Measurements from ENCODE around the gene NFATC1. TPM values are rescaled to one million over a fixed set of nuclear protein-coding genes. Genes with fewer than 3 reads are reported as not detected.

NFATC1 gene
- total and polyA plus RNA-seq, 9 donors, result 7.0 to 17.1 (median 12.6) TPM

DNA sequence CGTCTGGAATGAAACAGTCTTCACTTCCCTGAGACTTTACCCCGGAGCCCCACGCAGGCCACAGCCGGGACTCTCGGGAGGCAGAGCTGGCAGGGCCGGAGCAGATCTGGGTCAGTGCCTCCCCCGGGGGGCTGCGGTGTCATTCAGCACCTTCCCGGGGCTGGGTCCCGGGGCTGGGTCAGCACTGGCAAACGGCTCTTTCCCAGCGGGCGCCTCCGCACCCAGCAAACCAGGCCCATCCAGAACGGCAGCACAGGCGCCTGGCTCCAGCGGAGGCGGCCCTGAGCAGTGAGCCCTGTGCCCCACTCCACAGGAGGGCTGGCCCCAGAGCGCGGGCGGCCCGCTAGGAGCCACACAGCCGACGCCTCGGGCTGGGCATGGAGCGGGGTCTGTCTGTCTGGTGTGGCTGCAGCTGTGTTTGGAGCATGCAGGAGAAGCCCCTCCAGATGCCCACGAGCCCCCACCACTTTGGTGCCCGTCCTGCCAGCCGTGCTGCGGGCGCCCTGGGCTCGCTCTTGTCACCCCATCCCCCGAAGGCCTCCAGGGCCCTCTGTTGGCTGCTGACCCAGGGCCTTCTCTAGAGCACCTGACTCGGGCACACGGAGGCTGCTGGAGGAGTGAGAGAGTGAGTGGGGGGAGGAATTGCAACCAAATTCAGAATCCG is 151.8 kb downstream of the NFATC1 start:
- no peak overlapping the region for H3K27ac ChIP-seq (ENCODE audit: low read length)
- 69% methylated on average over 28 of the region's 36 CpGs for WGBS (ENCODE audit: insufficient coverage)
- peaks cover 25% of the 10 kb centered on the region for H3K27me3 ChIP-seq (ENCODE audit: control insufficient read depth, insufficient read depth, low read length)
- DNase-seq, result no peak
- peaks cover 10% of the 10 kb centered on the region for H3K4me1 ChIP-seq (ENCODE audit: control insufficient read depth, insufficient read depth, low read length)
- H3K36me3 ChIP-seq (ENCODE audit: control insufficient read depth, insufficient read depth, low read length), result no peaks in the 10 kb centered on the region
- no peaks in the 10 kb centered on the region for H3K9me3 ChIP-seq (replicated peaks; ENCODE audit: control insufficient read depth, low read depth, low read length)
- no peak overlapping the region for H3K4me3 ChIP-seq (ENCODE audit: low read length)

DNA sequence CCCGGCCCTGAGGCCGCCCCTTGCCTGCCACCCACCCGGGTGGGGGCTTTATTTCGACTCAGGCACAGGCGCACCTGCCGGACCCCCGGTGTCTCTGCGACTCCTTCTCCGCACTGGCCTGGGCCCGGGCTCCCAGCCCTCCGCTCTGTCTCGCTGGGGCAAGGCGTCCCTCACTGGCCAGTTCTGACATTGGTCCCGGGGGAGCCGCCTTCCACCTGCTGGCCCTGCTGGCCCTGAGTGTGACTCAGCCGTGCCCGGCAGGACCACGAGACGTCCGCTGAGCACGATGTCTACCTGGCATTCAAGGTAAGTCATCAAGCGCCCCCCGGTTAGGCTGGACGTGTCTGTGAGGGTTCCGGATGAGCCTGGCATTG is 152.3 kb downstream of the NFATC1 start:
- Histone ChIP-seq H3K36me3 (ENCODE audit: control insufficient read depth, insufficient read depth, low read length) (no peaks in the 10 kb centered on the region), H3K27me3 (ENCODE audit: control insufficient read depth, insufficient read depth, low read length) (peaks cover 23% of the 10 kb centered on the region), H3K4me3 (ENCODE audit: low read length) (no peak overlapping the region), H3K4me1 (ENCODE audit: control insufficient read depth, insufficient read depth, low read length) (peaks cover 12% of the 10 kb centered on the region), H3K9me3 (replicated peaks; ENCODE audit: control insufficient read depth, low read depth, low read length) (no peaks in the 10 kb centered on the region), H3K27ac (ENCODE audit: low read length) (no peak overlapping the region)
- WGBS (ENCODE audit: insufficient coverage), result 92% methylated on average over 25 of the region's 25 CpGs
- no peak for DNase-seq

DNA sequence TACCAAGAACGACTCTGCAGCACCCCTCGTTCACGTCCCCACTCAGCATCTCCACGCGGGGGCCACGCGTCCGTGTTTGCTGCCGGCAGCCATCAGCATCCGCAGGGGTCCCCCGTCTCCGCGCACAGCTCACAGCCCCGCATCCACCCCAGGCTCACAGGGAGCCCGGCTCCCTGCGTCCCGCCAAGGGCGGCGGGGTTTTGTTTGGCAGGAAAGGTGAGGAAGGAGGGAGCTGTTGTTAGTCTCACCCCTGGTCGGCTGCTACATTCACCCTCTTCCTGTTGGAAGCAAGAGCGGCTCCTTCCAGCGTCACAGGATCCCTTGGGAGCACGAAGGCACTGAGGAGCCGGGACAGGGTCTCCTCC is 152.9 kb downstream of the NFATC1 start:
- Histone ChIP-seq H3K36me3 (ENCODE audit: control insufficient read depth, insufficient read depth, low read length) (no peaks in the 10 kb centered on the region), H3K27me3 (ENCODE audit: control insufficient read depth, insufficient read depth, low read length) (peaks cover 25% of the 10 kb centered on the region), H3K4me1 (ENCODE audit: control insufficient read depth, insufficient read depth, low read length) (peaks cover 12% of the 10 kb centered on the region), H3K4me3 (ENCODE audit: low read length) (no peak overlapping the region), H3K27ac (ENCODE audit: low read length) (no peak overlapping the region), H3K9me3 (replicated peaks; ENCODE audit: control insufficient read depth, low read depth, low read length) (no peaks in the 10 kb centered on the region)
- DNase-seq, result no peak
- 79% methylated on average over 12 of the region's 24 CpGs for WGBS (ENCODE audit: insufficient coverage)

DNA sequence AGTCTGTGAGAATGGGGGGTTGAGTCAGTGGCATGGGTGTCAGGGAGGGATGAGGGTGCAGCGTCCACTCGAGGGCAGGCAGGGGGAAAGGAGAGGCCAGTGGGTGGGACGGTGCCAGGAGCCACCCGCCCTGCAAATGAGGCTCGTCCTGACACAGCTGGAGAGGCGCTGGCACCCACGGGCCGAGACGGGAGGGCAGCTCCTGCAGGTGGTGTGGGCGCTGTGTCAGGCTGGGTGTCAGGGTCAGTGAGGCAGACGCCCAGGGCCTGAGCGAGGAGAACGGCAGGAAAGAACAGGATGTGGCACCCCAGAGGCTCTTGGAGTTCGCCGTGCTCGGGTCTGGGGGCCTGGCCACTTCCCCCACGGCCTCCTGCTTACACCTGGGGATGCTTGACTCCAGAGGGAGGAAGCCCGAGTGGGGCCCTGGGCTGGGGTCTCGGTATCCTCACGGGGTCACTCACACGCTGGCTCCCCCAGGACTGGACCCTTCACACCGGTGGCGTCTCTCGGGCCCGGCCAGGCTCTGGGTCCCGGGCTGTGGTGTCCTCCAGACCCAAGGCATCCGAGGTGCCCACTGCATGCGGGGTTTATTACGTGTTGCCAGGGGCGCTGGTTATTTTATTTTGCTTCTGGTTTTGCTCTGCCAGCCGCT is 153.4 kb downstream of the NFATC1 start:
- Histone ChIP-seq H3K9me3 (replicated peaks; ENCODE audit: control insufficient read depth, low read depth, low read length) (no peaks in the 10 kb centered on the region), H3K4me3 (ENCODE audit: low read length) (no peak overlapping the region), H3K36me3 (ENCODE audit: control insufficient read depth, insufficient read depth, low read length) (no peaks in the 10 kb centered on the region), H3K27ac (ENCODE audit: low read length) (no peak overlapping the region), H3K27me3 (ENCODE audit: control insufficient read depth, insufficient read depth, low read length) (peaks cover 29% of the 10 kb centered on the region), H3K4me1 (ENCODE audit: control insufficient read depth, insufficient read depth, low read length) (peaks cover 12% of the 10 kb centered on the region)
- 88% methylated on average over 31 of the region's 31 CpGs for WGBS (ENCODE audit: insufficient coverage)
- DNase-seq, result no peak

DNA sequence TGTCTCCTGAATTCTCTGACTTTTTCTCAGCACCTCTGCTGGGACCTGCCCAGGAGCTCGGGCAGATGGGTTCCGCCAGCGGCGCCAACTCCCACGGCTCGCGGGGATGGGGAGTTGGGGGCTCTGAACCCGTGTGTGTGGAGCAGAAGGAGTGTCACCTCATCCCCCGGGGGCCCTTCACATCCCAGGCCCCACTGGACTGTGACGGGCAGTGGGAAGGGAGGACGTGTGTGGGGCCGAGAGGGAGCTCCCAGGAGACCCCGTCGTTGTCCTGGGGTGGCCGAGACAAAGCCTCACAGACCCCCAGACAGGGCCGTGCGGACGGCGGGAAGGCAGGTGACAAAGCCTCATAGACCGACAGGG is 153.9 kb downstream of the NFATC1 start:
- WGBS (ENCODE audit: insufficient coverage), result 90% methylated on average over 12 of the region's 20 CpGs
- H3K9me3 ChIP-seq (replicated peaks; ENCODE audit: control insufficient read depth, low read depth, low read length), result no peaks in the 10 kb centered on the region
- H3K4me1 ChIP-seq (ENCODE audit: control insufficient read depth, insufficient read depth, low read length), result peaks cover 12% of the 10 kb centered on the region
- H3K27ac ChIP-seq (ENCODE audit: low read length), result no peak overlapping the region
- H3K36me3 ChIP-seq (ENCODE audit: control insufficient read depth, insufficient read depth, low read length), result no peaks in the 10 kb centered on the region
- DNase-seq, result no peak
- no peak overlapping the region for H3K4me3 ChIP-seq (ENCODE audit: low read length)
- H3K27me3 ChIP-seq (ENCODE audit: control insufficient read depth, insufficient read depth, low read length), result peaks cover 31% of the 10 kb centered on the region

DNA sequence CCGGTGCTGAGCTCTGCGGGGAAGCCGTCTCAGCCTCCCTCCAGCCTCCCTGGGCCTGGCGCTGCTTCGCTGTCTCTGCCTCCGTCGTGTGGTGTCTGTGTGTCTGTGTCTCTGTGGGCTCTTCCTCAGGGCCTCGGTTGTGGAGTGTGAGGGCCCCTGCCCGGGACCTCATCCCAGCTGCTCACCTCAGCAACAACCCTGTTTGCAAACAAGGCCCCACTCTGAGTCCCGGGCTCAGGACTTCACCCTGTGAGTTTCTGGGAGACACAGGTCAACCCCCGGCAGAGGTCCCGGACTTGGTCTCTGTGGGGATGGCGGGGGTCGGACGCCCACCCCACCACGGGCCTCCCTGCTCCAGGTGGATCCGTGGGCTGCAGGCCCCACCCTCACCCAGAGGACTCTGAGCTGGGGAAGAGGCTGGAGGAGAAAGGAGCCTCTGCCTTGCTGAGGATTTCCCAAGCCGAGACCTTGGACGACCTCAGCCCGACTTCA is 156.5 kb downstream of the NFATC1 start:
- no peak overlapping the region for H3K4me3 ChIP-seq (ENCODE audit: low read length)
- H3K27me3 ChIP-seq (ENCODE audit: control insufficient read depth, insufficient read depth, low read length), result peaks cover 24% of the 10 kb centered on the region
- 57% methylated on average over 4 of the region's 20 CpGs for WGBS (ENCODE audit: insufficient coverage)

DNA sequence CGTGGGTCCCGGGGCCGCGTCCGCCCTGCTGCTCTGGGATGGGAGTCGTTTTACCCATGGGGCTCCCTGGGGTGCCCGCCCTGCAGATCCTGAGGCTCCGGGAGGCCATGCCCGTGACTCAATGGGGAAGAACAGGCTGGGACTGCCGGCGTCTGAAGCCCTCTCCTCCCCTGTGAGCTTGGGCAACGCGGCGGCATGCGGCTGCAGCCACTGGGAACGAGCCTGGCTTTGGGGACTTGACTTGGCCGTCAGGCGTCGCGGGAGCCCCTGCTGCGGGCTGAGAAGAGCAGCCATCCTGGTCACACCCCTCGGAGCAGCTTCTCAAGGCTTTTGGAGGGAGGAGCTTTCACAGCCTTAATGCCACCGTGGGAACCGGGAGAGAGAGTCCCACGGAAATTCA is 157.0 kb downstream of the NFATC1 start:
- H3K36me3 ChIP-seq (ENCODE audit: control insufficient read depth, insufficient read depth, low read length), result no peaks in the 10 kb centered on the region
- no peak for DNase-seq
- no peak overlapping the region for H3K4me3 ChIP-seq (ENCODE audit: low read length)
- H3K4me1 ChIP-seq (ENCODE audit: control insufficient read depth, insufficient read depth, low read length), result peaks cover 6% of the 10 kb centered on the region
- H3K27me3 ChIP-seq (ENCODE audit: control insufficient read depth, insufficient read depth, low read length), result peaks cover 20% of the 10 kb centered on the region
- H3K27ac ChIP-seq (ENCODE audit: low read length), result no peak overlapping the region
- WGBS (ENCODE audit: insufficient coverage), result 70% methylated on average over 20 of the region's 25 CpGs
- no peaks in the 10 kb centered on the region for H3K9me3 ChIP-seq (replicated peaks; ENCODE audit: control insufficient read depth, low read depth, low read length)

More for the DNA sequence above, 156.5 kb downstream of the NFATC1 start:
- Histone ChIP-seq H3K4me1 (ENCODE audit: control insufficient read depth, insufficient read depth, low read length) (peaks cover 9% of the 10 kb centered on the region), H3K9me3 (replicated peaks; ENCODE audit: control insufficient read depth, low read depth, low read length) (no peaks in the 10 kb centered on the region), H3K27ac (ENCODE audit: low read length) (no peak overlapping the region), H3K36me3 (ENCODE audit: control insufficient read depth, insufficient read depth, low read length) (no peaks in the 10 kb centered on the region)
- DNase-seq, result no peak

DNA sequence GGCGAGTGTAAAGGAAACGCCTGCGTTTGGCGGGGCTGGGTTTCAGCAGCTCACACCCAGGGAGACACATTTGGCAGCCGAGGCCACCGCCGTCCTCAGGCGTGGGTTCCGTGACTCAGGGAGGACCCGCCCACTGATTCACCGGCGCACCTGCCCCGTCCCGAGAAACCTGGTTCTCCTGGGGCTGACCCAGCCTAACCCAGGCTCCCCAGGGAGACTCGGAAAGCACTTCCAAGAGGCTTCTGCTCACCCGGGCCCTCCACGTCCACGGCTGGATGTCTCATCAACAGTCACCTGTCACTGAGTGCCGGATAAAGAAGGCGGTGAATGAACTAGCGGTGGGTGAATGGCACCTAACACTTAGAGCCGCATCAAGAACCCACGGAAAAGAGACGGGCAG is 157.4 kb downstream of the NFATC1 start:
- Histone ChIP-seq H3K4me1 (ENCODE audit: control insufficient read depth, insufficient read depth, low read length) (peaks cover 6% of the 10 kb centered on the region), H3K36me3 (ENCODE audit: control insufficient read depth, insufficient read depth, low read length) (no peaks in the 10 kb centered on the region), H3K27ac (ENCODE audit: low read length) (no peak overlapping the region), H3K27me3 (ENCODE audit: control insufficient read depth, insufficient read depth, low read length) (peaks cover 18% of the 10 kb centered on the region), H3K4me3 (ENCODE audit: low read length) (no peak overlapping the region), H3K9me3 (replicated peaks; ENCODE audit: control insufficient read depth, low read depth, low read length) (no peaks in the 10 kb centered on the region)
- no peak for DNase-seq
- WGBS (ENCODE audit: insufficient coverage), result 77% methylated on average over 24 of the region's 24 CpGs

DNA sequence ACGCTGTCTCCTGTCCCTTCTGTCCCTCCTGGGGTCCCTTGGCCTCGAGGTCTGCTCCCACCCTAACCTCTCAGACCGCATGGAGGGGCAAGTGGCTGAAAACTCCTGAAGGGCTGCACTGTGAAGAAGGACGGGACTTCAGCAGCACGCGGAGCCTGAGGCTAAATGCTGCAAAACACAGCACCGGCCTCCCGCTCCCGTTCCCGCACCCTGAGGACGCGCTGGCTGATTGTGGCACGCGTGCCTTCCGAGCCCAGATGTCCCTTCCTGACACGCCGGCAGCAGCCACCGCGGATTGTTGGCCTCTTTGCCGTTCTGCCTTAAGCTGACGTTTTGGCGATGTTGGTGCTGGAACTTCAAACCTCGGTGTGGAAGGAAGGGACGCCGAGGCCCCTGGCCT is 158.0 kb downstream of the NFATC1 start:
- no peak overlapping the region for H3K27ac ChIP-seq (ENCODE audit: low read length)
- no peaks in the 10 kb centered on the region for H3K9me3 ChIP-seq (replicated peaks; ENCODE audit: control insufficient read depth, low read depth, low read length)
- H3K36me3 ChIP-seq (ENCODE audit: control insufficient read depth, insufficient read depth, low read length), result no peaks in the 10 kb centered on the region
- H3K27me3 ChIP-seq (ENCODE audit: control insufficient read depth, insufficient read depth, low read length), result peaks cover 17% of the 10 kb centered on the region
- no peak overlapping the region for H3K4me3 ChIP-seq (ENCODE audit: low read length)
- peaks cover 6% of the 10 kb centered on the region for H3K4me1 ChIP-seq (ENCODE audit: control insufficient read depth, insufficient read depth, low read length)
- no peak for DNase-seq
- 90% methylated on average over 23 of the region's 25 CpGs for WGBS (ENCODE audit: insufficient coverage)

DNA sequence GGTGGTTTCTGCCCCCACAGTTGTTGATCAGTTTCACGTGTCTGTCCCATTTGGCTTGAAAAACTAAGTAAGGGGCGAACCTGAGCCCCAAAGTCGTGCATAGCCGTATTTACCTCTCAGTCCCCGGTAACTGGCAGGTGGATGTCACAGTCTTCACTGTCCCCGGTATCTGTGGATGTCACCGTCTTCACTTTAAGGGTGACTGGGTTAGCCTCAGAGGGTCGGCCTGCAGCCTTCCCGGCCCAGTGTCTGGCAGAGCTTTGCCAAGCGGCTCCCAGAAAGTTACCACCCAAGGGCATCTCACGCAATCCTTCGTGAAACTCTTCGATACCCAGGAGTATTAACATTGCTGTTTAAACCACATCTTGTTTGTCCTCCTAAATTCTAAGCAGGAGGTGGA is 158.6 kb downstream of the NFATC1 start:
- peaks cover 6% of the 10 kb centered on the region for H3K4me1 ChIP-seq (ENCODE audit: control insufficient read depth, insufficient read depth, low read length)
- WGBS (ENCODE audit: insufficient coverage), result 93% methylated on average over 13 of the region's 13 CpGs
- H3K36me3 ChIP-seq (ENCODE audit: control insufficient read depth, insufficient read depth, low read length), result no peaks in the 10 kb centered on the region
- H3K27me3 ChIP-seq (ENCODE audit: control insufficient read depth, insufficient read depth, low read length), result peaks cover 22% of the 10 kb centered on the region
- DNase-seq, result no peak
- H3K9me3 ChIP-seq (replicated peaks; ENCODE audit: control insufficient read depth, low read depth, low read length), result no peaks in the 10 kb centered on the region
- H3K4me3 ChIP-seq (ENCODE audit: low read length), result no peak overlapping the region
- no peak overlapping the region for H3K27ac ChIP-seq (ENCODE audit: low read length)

Measured in muscle of leg (tissue), 11 donors.